ENCODE results near the gene NFIB. TPM values are rescaled to one million over a fixed set of nuclear protein-coding genes. Genes with fewer than 3 reads are reported as not detected.

Gene NFIB
- total RNA-seq, 1 experiment from 2014 or later: 12.5 TPM

DNA sequence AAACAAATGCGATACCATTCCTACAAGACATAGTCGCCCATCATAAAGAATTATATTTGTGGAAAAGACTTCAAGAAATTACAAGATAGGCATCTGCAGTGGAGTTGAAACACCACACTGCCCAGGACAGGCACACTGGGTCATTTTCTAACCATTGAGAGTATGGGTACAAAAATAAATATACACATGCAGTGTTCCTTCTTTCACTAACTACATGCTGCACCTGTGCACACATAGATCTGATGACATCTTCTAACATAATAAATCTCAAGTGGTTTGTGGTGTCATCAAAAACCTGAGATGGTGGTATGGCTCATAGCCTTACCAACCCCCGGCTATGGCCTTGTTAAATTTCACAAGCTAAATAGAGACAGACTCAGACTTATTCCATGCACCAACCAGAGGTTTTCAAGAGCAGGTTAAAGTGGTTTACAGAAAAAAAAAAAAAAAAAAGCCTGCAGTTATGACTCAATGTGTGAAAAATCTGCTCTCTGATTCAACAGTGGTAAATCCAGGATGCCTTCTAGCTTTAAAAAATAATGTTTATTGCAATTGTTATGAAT, 12.4 kb upstream of the NFIB start:
- CTCF ChIA-PET: interaction anchor here (0.7 kb wide), 1 partner anchor 20 kb away, joined by 3 read pairs; no protein-coding TSS in a partner anchor
- H3K27ac Mint-ChIP-seq: no peak overlapping the region
- POLR2A ChIA-PET: interaction anchor here (0.6 kb wide), 1 partner anchor 19 kb away, joined by 3 read pairs; no protein-coding TSS in a partner anchor
- no peaks in the 10 kb centered on the region for H3K36me3 Mint-ChIP-seq
- peaks cover 18% of the 10 kb centered on the region for H3K4me1 Mint-ChIP-seq
- no peaks in the 10 kb centered on the region for H3K9me3 Mint-ChIP-seq
- no peak for DNase-seq (ENCODE audit: low spot score)
- TF ChIP-seq GRHL2 (CRISPR knock-in tag; IDR thresholded peaks at IDR 0.05; ENCODE audit: insufficient replicate concordance, severe bottlenecking) (no peak), PRRX2 (CRISPR knock-in tag; IDR thresholded peaks at IDR 0.05) (no peak), NFATC4 (CRISPR knock-in tag; IDR thresholded peaks at IDR 0.05) (no peak), ZNF396 (CRISPR knock-in tag; IDR thresholded peaks at IDR 0.05; ENCODE audit: borderline replicate concordance) (no peak), FOXJ3 (CRISPR knock-in tag; IDR thresholded peaks at IDR 0.05; ENCODE audit: borderline replicate concordance) (no peak), IRF2 (CRISPR knock-in tag; IDR thresholded peaks at IDR 0.05; ENCODE audit: borderline replicate concordance, low read depth) (no peak), SOX15 (CRISPR knock-in tag; IDR thresholded peaks at IDR 0.05) (no peak), ZNF423 (CRISPR knock-in tag; IDR thresholded peaks at IDR 0.05) (no peak), EMX1 (CRISPR knock-in tag; IDR thresholded peaks at IDR 0.05) (no peak)
- TF ChIP-seq, protein P1, sequence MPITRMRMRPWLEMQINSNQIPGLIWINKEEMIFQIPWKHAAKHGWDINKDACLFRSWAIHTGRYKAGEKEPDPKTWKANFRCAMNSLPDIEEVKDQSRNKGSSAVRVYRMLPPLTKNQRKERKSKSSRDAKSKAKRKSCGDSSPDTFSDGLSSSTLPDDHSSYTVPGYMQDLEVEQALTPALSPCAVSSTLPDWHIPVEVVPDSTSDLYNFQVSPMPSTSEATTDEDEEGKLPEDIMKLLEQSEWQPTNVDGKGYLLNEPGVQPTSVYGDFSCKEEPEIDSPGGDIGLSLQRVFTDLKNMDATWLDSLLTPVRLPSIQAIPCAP (CRISPR knock-in tag; IDR thresholded peaks at IDR 0.05): no peak
- TF ChIP-seq, protein P2, sequence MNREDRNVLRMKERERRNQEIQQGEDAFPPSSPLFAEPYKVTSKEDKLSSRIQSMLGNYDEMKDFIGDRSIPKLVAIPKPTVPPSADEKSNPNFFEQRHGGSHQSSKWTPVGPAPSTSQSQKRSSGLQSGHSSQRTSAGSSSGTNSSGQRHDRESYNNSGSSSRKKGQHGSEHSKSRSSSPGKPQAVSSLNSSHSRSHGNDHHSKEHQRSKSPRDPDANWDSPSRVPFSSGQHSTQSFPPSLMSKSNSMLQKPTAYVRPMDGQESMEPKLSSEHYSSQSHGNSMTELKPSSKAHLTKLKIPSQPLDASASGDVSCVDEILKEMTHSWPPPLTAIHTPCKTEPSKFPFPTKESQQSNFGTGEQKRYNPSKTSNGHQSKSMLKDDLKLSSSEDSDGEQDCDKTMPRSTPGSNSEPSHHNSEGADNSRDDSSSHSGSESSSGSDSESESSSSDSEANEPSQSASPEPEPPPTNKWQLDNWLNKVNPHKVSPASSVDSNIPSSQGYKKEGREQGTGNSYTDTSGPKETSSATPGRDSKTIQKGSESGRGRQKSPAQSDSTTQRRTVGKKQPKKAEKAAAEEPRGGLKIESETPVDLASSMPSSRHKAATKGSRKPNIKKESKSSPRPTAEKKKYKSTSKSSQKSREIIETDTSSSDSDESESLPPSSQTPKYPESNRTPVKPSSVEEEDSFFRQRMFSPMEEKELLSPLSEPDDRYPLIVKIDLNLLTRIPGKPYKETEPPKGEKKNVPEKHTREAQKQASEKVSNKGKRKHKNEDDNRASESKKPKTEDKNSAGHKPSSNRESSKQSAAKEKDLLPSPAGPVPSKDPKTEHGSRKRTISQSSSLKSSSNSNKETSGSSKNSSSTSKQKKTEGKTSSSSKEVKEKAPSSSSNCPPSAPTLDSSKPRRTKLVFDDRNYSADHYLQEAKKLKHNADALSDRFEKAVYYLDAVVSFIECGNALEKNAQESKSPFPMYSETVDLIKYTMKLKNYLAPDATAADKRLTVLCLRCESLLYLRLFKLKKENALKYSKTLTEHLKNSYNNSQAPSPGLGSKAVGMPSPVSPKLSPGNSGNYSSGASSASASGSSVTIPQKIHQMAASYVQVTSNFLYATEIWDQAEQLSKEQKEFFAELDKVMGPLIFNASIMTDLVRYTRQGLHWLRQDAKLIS (CRISPR knock-in tag; IDR thresholded peaks at IDR 0.05; ENCODE audit: borderline replicate concordance): no peak
- TF ChIP-seq, protein P3, sequence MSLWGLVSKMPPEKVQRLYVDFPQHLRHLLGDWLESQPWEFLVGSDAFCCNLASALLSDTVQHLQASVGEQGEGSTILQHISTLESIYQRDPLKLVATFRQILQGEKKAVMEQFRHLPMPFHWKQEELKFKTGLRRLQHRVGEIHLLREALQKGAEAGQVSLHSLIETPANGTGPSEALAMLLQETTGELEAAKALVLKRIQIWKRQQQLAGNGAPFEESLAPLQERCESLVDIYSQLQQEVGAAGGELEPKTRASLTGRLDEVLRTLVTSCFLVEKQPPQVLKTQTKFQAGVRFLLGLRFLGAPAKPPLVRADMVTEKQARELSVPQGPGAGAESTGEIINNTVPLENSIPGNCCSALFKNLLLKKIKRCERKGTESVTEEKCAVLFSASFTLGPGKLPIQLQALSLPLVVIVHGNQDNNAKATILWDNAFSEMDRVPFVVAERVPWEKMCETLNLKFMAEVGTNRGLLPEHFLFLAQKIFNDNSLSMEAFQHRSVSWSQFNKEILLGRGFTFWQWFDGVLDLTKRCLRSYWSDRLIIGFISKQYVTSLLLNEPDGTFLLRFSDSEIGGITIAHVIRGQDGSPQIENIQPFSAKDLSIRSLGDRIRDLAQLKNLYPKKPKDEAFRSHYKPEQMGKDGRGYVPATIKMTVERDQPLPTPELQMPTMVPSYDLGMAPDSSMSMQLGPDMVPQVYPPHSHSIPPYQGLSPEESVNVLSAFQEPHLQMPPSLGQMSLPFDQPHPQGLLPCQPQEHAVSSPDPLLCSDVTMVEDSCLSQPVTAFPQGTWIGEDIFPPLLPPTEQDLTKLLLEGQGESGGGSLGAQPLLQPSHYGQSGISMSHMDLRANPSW (CRISPR knock-in tag; conservative IDR thresholded peaks at IDR 0.05; ENCODE audit: low read depth): no peak
- TF ChIP-seq, protein P4, sequence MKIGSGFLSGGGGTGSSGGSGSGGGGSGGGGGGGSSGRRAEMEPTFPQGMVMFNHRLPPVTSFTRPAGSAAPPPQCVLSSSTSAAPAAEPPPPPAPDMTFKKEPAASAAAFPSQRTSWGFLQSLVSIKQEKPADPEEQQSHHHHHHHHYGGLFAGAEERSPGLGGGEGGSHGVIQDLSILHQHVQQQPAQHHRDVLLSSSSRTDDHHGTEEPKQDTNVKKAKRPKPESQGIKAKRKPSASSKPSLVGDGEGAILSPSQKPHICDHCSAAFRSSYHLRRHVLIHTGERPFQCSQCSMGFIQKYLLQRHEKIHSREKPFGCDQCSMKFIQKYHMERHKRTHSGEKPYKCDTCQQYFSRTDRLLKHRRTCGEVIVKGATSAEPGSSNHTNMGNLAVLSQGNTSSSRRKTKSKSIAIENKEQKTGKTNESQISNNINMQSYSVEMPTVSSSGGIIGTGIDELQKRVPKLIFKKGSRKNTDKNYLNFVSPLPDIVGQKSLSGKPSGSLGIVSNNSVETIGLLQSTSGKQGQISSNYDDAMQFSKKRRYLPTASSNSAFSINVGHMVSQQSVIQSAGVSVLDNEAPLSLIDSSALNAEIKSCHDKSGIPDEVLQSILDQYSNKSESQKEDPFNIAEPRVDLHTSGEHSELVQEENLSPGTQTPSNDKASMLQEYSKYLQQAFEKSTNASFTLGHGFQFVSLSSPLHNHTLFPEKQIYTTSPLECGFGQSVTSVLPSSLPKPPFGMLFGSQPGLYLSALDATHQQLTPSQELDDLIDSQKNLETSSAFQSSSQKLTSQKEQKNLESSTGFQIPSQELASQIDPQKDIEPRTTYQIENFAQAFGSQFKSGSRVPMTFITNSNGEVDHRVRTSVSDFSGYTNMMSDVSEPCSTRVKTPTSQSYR (CRISPR knock-in tag; IDR thresholded peaks at IDR 0.05): no peak
- TF ChIP-seq, protein P5, sequence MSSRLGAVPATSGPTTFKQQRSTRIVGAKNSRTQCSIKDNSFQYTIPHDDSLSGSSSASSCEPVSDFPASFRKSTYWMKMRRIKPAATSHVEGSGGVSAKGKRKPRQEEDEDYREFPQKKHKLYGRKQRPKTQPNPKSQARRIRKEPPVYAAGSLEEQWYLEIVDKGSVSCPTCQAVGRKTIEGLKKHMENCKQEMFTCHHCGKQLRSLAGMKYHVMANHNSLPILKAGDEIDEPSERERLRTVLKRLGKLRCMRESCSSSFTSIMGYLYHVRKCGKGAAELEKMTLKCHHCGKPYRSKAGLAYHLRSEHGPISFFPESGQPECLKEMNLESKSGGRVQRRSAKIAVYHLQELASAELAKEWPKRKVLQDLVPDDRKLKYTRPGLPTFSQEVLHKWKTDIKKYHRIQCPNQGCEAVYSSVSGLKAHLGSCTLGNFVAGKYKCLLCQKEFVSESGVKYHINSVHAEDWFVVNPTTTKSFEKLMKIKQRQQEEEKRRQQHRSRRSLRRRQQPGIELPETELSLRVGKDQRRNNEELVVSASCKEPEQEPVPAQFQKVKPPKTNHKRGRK (CRISPR knock-in tag; IDR thresholded peaks at IDR 0.05; ENCODE audit: borderline replicate concordance): no peak
- H3K27me3 Mint-ChIP-seq (ENCODE audit: low read depth): peaks cover 19% of the 10 kb centered on the region
- ATAC-seq: no peak
- H3K4me3 Mint-ChIP-seq: no peak overlapping the region
